Stimulated activated CD4-positive, alpha-beta T cell treated with anti-CD3 and anti-CD28 coated beads, TNF-alpha, amount 100 ng/mL, for 1 hour (primary cell): Measurements from ENCODE around the gene SGF29.
"Not testable (repeated sequence)": the region's sequence is repeated elsewhere in the genome, so short reads cannot be mapped to it uniquely, and the experiment has no call there.

Experiments
- DNase-seq, 3 donors: peaks; one replicate each; pipeline ENCODE4 v3.0.0-alpha.2; 2020; ENCODE audit warnings: low read depth in 3 of 3, low spot score in 1 of 3

SGF29 gene

GRCh38 chr16:28563218-28563617, 9.5 kb downstream of the SGF29 start:
- DNase-seq = no peak

- not testable (repeated sequence) for DNase-seq
Observed at GRCh38 chr16:28566233-28566925, 12.7 kb downstream of the SGF29 start.

GRCh38 chr16:28567292-28567691, 13.6 kb downstream of the SGF29 start:
- no peak for DNase-seq

- no peak for DNase-seq
Observed at GRCh38 chr16:28569021-28569420, 15.3 kb downstream of the SGF29 start.

GRCh38 chr16:28569968-28570752, 16.4 kb downstream of the SGF29 start:
- DNase-seq = no peak

- no peak for DNase-seq
Observed at GRCh38 chr16:28572696-28573510, 19.2 kb downstream of the SGF29 start.

GRCh38 chr16:28573738-28574718, 20.3 kb downstream of the SGF29 start:
- DNase-seq = no peak

GRCh38 chr16:28574925-28575324, 21.2 kb downstream of the SGF29 start:
- DNase-seq = no peak

GRCh38 chr16:28575446-28576109, 21.9 kb downstream of the SGF29 start:
- DNase-seq = no peak

- no peak for DNase-seq
Observed at GRCh38 chr16:28580726-28581315, 27.1 kb downstream of the SGF29 start.

GRCh38 chr16:28585674-28586073, 32.0 kb downstream of the SGF29 start:
- no peak for DNase-seq

- no peak for DNase-seq
Observed at GRCh38 chr16:28586466-28586865, 32.7 kb downstream of the SGF29 start.

GRCh38 chr16:28587386-28587785, 33.7 kb downstream of the SGF29 start:
- DNase-seq = no peak

- no peak for DNase-seq
Observed at GRCh38 chr16:28589069-28589468, 35.3 kb downstream of the SGF29 start.

GRCh38 chr16:28589930-28590329, 36.2 kb downstream of the SGF29 start:
- no peak for DNase-seq

GRCh38 chr16:28590384-28591340, 36.9 kb downstream of the SGF29 start:
- DNase-seq = no peak

GRCh38 chr16:28591355-28591754, 37.6 kb downstream of the SGF29 start:
- DNase-seq = no peak

GRCh38 chr16:28592511-28592910, 38.8 kb downstream of the SGF29 start:
- no peak for DNase-seq
